GM12873 (cell line): ENCODE results near the gene ISG15.
A peak's percentile ranks its signal among the peaks of the same experiment; 100 is the strongest.

Experiments
- CTCF ChIP-seq: IDR thresholded peaks from 2 replicates; pipeline ENCODE4 v1.5.1; 2012; ENCODE audit warnings: low read depth, mild to moderate bottlenecking, moderate library complexity, low read length, control low read depth; ENCODE audit not compliant: insufficient read depth; ENCODE audit errors: missing control alignments

Gene ISG15

DNA sequence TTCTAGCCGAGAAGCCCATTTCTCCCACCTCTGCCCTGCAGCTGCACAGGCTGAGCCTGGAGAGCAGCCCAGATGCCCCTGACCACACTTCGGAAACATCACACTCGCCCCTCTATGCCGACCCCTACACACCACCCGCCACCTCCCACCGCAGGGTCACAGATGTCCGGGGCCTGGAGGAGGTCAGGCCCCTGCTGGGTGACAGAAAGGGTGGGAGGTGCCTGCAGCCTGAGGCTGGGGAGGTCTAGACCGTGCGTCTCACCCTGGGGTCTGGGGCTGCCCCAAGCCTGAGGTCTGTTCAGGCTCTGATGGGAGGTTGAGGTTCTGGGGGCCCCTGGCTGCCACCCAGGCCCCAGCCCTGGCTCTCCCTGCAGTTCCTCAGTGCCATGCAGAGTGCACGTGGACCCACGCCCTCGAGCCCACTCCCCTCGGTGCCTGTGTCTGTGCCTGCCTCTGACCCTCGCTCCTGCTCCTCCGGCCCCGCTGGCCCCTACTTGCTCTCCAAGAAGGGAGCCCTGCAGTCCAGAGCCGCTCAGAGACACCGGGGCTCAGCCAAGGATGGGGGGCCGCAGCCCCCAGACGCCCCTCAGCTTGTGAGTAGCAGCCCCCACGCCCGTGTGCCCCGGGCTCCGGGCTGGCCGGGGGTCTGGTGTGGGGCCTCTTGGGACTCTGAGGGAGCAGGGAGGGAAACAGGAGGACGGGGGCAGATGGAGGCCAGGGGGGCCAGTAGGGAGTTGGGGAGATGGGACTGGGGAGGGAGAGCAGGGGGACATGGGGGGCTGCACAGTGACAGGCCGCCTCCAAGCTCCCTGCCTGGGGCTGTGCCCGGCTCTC, 39.6 kb upstream of the ISG15 start:
- no peak for TF ChIP-seq CTCF

- TF ChIP-seq CTCF, result no peak
These were observed 39.0 kb upstream of the ISG15 start for GRCh38 chr1:974293-974640.

DNA sequence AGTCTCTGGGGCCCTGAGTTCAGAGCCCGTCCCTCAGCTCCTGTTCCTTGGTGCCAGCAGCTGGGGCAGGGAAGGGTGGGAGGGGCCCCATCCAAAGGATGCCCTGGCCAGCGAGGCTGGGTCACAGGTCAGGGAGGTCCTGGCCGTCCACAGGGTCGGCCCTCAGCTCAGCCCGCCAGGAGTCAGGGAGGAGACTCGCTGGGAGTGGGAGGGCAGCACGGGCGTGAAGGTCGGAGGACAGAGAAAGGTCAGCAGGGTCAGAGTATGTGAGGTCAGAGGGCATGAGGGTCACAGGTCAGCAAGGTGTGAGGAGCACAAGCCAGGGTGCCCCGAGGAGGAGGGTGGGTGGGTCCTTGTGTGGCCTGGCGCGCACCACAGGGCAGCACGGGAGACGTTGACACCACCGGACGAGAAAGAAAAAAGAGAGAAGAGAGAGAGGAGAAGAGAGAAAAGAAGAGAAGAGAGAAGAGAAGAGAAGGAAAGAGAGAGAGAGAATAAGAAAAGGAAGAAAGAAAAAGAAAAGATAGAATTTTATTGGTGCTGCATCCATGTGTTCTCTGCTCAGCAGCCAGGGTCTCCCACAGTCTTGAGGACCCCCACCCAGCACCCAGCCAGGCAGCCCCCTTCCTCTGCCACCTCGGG, 38.5 kb upstream of the ISG15 start:
- TF ChIP-seq CTCF, result no peak

DNA sequence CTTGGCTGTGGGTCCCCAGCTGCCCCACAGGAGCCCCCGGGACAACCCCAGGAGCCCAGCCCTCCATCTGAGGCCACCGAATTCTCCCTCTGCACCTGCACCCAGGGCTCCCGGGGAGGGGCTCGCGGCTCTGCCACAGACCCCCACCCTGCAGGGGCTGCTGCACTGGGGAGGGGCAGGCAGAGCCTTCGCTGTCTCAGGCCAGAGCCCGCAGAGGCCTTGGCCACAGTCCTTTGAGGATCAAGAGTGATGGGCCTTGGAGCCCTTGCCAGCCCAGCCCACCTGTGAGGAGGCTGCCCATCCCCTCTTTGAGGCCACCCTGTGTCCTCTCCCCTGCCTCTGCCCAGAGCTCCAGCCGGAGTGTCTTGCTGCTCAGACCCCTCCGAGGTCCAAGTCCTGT, 37.9 kb upstream of the ISG15 start:
- TF ChIP-seq CTCF, result no peak

GRCh38 chr1:975896-976683, 37.2 kb upstream of the ISG15 start:
- TF ChIP-seq CTCF, result peak; percentile 69

- no peak for TF ChIP-seq CTCF
These were observed 35.0 kb upstream of the ISG15 start for GRCh38 chr1:978069-978834.
